ENCODE results near the gene CNTN4. TPM values are rescaled to one million over a fixed set of nuclear protein-coding genes. Genes with fewer than 3 reads are reported as not detected.
"Not testable (repeated sequence)": the region's sequence is repeated elsewhere in the genome, so short reads cannot be mapped to it uniquely, and the experiment has no call there.

The CNTN4 gene
- total and polyA plus RNA-seq, 2 experiments from 2014 or later, result 5.6 to 7.9 TPM

GRCh38 chr3:2984831-2985220 is 886.2 kb downstream of the CNTN4 start:
- TF ChIP-seq CTCF (IDR thresholded peaks at IDR 0.05; ENCODE audit: low read depth, low read length), result no peak
- Histone ChIP-seq H3K9me3 (ENCODE audit: low read depth) (no peaks in the 10 kb centered on the region), H3K4me1 (ENCODE audit: low read depth) (no peaks in the 10 kb centered on the region), H3K27me3 (no peaks in the 10 kb centered on the region), H3K4me3 (no peak overlapping the region), H3K36me3 (no peaks in the 10 kb centered on the region), H3K27ac (no peak overlapping the region)
- no peak for DNase-seq (ENCODE audit: low read depth in 1 of 2, low spot score in 1 of 2)

GRCh38 chr3:2985479-2985878 is 886.8 kb downstream of the CNTN4 start:
- no peaks in the 10 kb centered on the region for H3K36me3 ChIP-seq
- no peak overlapping the region for H3K27ac ChIP-seq
- no peak for TF ChIP-seq CTCF (IDR thresholded peaks at IDR 0.05; ENCODE audit: low read depth, low read length)
- H3K9me3 ChIP-seq (ENCODE audit: low read depth), result no peaks in the 10 kb centered on the region
- no peak for DNase-seq (ENCODE audit: low read depth in 1 of 2, low spot score in 1 of 2)
- H3K27me3 ChIP-seq, result no peaks in the 10 kb centered on the region
- H3K4me1 ChIP-seq (ENCODE audit: low read depth), result no peaks in the 10 kb centered on the region
- no peak overlapping the region for H3K4me3 ChIP-seq

DNA sequence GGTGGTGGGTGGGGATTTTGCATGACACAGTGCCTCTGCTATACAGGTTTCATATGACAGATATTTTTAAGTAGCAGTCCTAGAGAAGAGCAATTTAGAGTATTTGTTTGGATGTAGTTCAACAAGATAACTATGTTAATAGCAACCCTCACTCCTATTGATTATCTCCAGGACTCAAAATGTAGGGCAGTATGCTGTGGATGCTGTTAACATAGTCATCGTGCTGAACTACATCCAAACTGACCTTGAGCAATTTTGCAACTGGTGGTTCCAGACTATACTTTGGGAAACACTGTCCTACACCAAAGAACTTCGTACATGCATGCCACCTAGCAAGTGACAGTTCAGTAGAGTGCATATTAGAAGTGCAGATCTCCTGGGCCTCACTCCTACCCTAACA is 893.9 kb downstream of the CNTN4 start:
- Histone ChIP-seq H3K9me3 (ENCODE audit: low read depth) (no peaks in the 10 kb centered on the region), H3K4me1 (ENCODE audit: low read depth) (no peaks in the 10 kb centered on the region), H3K4me3 (no peak overlapping the region), H3K36me3 (no peaks in the 10 kb centered on the region), H3K27ac (no peak overlapping the region), H3K27me3 (no peaks in the 10 kb centered on the region)
- no peak for DNase-seq (ENCODE audit: low read depth in 1 of 2, low spot score in 1 of 2)
- TF ChIP-seq CTCF (IDR thresholded peaks at IDR 0.05; ENCODE audit: low read depth, low read length), result no peak

- not testable (repeated sequence) for H3K9me3 ChIP-seq (ENCODE audit: low read depth); H3K36me3 ChIP-seq; DNase-seq (ENCODE audit: low read depth in 1 of 2, low spot score in 1 of 2); H3K27ac ChIP-seq; H3K4me3 ChIP-seq; H3K4me1 ChIP-seq (ENCODE audit: low read depth); H3K27me3 ChIP-seq
These were observed 894.5 kb downstream of the CNTN4 start for GRCh38 chr3:2993130-2993529.

DNA sequence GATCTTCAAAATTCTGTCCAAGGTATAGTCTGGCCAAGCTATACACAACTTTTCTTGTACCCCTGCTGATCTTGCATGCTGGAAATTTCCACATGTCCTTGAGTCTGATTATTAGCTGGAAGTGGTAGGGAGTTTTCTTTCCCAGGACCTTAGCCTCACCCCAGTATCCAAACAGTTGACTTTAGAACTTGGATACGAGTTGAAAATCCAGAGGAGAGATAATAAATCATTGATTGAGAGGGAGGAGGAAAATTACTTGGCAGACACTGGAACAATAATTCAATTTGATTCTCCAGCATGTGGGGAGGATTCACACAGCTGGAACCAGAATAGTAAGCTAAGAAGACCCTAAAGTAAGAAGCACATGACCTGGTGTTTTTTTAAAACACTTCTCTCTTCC is 895.1 kb downstream of the CNTN4 start:
- H3K36me3 ChIP-seq, result no peaks in the 10 kb centered on the region
- no peak for TF ChIP-seq CTCF (IDR thresholded peaks at IDR 0.05; ENCODE audit: low read depth, low read length)
- H3K4me3 ChIP-seq, result no peak overlapping the region
- no peaks in the 10 kb centered on the region for H3K27me3 ChIP-seq
- H3K27ac ChIP-seq, result no peak overlapping the region
- H3K4me1 ChIP-seq (ENCODE audit: low read depth), result no peaks in the 10 kb centered on the region
- no peak for DNase-seq (ENCODE audit: low read depth in 1 of 2, low spot score in 1 of 2)
- no peaks in the 10 kb centered on the region for H3K9me3 ChIP-seq (ENCODE audit: low read depth)

DNA sequence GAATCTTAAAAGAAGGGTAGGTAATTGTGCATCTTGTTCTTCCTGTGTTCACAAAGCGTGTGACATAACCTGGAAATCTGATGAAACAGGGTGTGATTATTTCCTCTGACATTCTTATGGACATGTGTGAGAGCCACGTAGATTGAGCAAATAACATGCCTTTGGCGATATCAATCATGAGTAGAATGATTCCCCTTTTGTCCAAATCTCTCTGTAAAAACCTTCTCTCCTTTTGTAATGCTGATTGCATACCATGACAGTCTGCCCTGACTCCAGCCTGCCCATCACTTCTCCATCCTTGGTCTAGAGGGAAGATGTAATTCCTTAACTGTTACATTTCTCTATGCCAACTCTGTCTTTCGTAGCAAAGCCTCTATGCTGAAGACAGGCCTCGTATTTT is 896.5 kb downstream of the CNTN4 start:
- Histone ChIP-seq H3K27me3 (no peaks in the 10 kb centered on the region), H3K36me3 (no peaks in the 10 kb centered on the region), H3K4me1 (ENCODE audit: low read depth) (no peaks in the 10 kb centered on the region), H3K4me3 (no peak overlapping the region), H3K9me3 (ENCODE audit: low read depth) (no peaks in the 10 kb centered on the region), H3K27ac (no peak overlapping the region)
- DNase-seq (ENCODE audit: low read depth in 1 of 2, low spot score in 1 of 2), result no peak
- no peak for TF ChIP-seq CTCF (IDR thresholded peaks at IDR 0.05; ENCODE audit: low read depth, low read length)

Data from cardiac muscle cell (in vitro differentiated cells and primary cell).